Glomerular visceral epithelial cell (primary cell): ENCODE measurements around the gene COL4A4.
A peak's percentile ranks its signal among the peaks of the same experiment; 100 is the strongest.
"Not testable (repeated sequence)": the region's sequence is repeated elsewhere in the genome, so short reads cannot be mapped to it uniquely, and the experiment has no call there.

ENCODE experiments used
- DNase-seq: peaks from one replicate; pipeline ENCODE4 v3.0.0-alpha.2; 2016; ENCODE audit errors: extremely low spot score

The COL4A4 gene

GRCh38 chr2:227115761-227116160 lies 48.2 kb downstream of the COL4A4 start:
- DNase-seq: no peak

DNA sequence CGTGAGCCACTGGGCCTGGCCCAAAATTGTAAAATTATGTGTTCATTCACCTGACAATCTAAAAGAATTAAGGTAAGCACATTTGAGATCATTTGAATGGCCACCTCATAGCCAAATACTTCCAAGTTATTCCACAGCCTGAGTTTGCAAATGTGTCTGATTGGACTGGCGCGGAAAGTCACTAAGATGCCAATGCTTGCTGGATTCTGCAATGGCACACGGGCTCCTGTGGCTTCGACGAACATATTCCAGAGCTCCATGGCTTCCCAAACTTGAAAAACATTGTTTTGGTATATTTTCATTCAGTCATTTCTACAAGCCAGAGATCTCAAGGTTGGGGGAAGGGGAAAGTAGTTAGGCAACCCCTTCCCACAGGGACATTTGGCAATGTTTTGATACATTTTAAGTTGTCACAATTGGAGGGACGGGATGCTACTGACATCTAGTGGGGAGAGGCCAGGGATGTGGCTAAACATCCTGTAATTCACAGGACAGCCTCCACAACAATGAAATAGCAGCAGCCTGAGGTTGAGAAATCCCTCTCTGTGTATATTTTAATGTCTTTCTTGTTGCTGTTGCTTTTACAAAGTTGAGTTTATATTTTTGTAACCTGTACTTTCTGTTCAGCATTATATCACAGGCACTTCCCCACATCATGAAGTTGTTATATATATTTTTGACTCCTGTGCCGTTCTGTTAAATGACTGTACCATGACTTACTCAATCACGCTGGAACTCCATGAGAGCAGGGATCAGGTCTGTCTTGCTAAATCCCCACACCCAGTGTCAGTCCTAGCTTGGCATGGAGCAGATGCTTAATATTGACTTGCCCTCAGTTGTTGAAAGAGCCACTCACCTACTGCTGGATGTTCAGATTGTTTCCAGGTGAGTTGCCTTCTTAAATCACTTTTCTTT lies 56.9 kb downstream of the COL4A4 start:
- peak; percentile 58 for DNase-seq

GRCh38 chr2:227103583-227103982 lies 60.4 kb downstream of the COL4A4 start:
- DNase-seq: no peak

GRCh38 chr2:227099340-227099739 lies 64.7 kb downstream of the COL4A4 start:
- no peak for DNase-seq

GRCh38 chr2:227098162-227098515 lies 65.9 kb downstream of the COL4A4 start:
- no peak for DNase-seq

- no peak for DNase-seq
These were observed 66.4 kb downstream of the COL4A4 start for GRCh38 chr2:227097495-227098161.

GRCh38 chr2:227095346-227095745 lies 68.7 kb downstream of the COL4A4 start:
- DNase-seq: no peak

DNA sequence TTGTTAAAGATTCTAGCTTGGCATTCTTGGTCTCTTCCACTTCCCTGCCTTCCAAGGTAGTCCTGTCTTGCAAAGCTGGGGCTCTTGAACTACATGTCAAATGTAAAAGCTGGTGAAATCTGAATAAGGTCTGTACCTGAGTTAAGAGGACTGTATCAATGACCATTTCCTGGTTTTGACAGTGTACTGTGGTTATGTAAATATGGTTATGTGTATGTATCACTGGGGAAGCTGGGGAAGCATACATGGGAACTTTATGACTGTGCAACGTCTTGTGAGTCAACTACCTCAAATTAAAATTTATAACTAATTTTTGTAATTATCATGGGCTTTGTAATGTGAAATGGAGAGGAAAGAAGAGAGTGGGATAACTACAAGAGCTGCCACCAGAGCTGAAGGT lies 81.7 kb downstream of the COL4A4 start:
- DNase-seq: no peak

- no peak for DNase-seq
These were observed 84.3 kb downstream of the COL4A4 start for GRCh38 chr2:227079726-227080125.

GRCh38 chr2:227065065-227065464 lies 98.9 kb downstream of the COL4A4 start:
- not testable (repeated sequence) for DNase-seq

DNA sequence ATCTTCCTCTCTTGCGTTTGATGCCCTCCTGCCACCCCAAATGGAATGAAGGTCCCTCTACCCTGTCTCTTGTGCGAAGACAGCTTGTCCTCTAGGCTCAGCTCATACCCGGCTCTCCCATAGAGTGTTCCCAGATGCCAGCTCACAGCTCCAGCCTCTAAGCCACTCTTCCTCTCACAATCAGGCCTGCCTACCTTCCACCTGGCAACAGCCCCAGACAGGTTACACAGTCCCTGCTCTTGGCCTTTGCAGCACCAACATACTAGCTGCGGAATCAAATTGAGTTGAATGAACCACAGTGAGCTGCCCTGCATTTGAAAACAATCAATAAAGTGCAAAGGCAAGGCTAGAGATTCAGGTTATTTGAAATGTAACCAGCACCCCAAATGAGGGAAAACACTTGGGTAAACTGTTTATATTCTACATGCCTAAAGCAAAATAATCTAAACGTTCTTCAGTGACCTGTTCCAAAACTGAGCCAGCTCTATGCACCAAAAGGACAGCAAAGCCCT lies 105.1 kb downstream of the COL4A4 start:
- no peak for DNase-seq

GRCh38 chr2:227057743-227058447 lies 106.1 kb downstream of the COL4A4 start:
- no peak for DNase-seq

GRCh38 chr2:227057060-227057459 lies 106.9 kb downstream of the COL4A4 start:
- no peak for DNase-seq

DNA sequence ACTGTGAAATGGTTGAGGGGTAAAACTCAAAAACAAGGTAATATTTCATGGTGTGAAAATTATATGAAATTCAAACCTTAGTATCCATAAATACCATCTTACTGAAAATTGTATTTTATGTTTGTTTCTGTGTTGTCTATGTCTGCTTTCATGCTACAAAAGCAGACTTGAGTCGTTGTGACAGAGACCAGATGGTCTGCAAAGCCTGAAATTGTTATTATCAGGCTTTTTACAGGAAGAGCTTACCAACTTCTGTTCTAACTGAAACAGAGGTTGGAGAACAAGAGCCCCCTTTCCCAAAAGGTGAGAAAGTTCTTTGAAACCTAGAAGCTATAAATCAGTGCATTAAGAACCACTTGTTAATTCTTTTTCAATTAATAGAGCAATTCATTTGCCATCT lies 110.0 kb downstream of the COL4A4 start:
- DNase-seq: no peak

DNA sequence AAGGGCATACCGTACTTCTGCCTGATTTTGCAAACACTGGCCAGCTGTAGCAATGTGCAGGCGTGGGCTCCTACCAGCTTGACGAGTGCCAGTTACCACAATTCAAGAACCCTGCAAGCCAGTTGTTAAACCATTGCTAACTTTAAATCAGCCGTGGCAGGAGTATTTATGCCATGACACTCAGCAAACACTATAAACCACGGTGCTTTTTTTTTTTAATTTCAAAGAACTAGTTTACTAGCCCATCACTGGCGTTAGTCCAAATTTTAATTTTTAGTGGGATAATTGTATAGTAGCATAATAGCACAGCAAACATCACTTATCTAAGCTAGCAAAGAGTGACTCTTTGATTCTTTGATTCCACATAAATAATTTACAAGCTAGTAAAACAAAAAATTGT lies 111.1 kb downstream of the COL4A4 start:
- no peak for DNase-seq

- no peak for DNase-seq
These were observed 120.0 kb downstream of the COL4A4 start for GRCh38 chr2:227043981-227044380.

GRCh38 chr2:227038550-227039189 lies 125.3 kb downstream of the COL4A4 start:
- no peak for DNase-seq

GRCh38 chr2:227036527-227036926 lies 127.5 kb downstream of the COL4A4 start:
- no peak for DNase-seq

- no peak for DNase-seq
These were observed 128.2 kb downstream of the COL4A4 start for GRCh38 chr2:227035711-227036367.

DNA sequence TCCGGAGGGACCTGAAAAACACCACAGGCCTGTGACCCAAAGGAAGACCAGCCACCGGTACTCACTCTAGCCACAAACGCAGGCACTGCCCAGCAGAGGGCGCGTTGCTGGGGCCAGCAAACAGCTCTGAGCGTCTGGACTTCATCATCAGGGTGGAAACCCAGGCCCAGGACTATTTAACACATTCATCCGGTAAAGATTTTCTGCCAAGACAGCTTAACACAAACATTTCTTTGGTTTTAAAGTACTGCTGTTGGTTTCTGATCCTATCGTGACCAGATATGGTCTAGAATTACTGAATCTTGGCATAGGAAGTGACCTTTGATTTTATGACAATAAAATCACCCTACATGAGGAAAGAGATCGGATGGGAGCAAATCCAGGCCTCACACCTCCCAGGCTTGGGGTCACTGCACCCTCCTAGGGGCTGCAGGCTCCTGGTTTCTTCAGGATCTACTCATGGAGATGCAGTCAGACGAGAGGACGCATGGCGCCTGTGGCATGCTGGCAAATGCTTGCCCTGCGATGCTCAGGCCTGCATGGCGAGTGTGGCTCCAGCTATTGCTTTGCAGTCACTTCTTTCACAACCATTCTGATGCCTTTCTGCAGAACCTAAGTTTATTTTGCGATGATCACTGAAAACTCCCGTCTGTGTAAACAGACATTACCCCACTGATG lies 130.4 kb downstream of the COL4A4 start:
- DNase-seq: peak; percentile 27

DNA sequence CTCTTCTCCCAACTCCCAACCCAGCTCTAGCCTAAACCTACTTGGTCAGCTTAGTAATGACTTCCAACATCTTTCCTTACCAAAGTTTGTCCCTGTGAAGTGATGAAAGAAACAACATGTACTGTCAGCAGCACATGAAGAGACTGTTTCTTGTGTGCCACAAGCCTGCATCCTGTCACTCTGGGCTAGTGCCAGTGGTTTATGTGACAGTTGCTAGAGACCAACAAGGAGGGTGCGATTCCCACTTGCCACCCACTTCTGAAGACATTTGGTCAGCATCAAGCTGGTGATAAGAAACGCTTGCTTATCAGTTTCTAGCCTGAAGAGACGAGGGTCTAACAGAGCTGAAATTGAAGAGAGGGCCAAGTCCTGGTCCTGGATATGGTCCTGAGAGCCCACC lies 132.6 kb downstream of the COL4A4 start:
- DNase-seq: no peak
